ENCODE measurements around the gene EZH1. TPM values are rescaled to one million over a fixed set of nuclear protein-coding genes. Genes with fewer than 3 reads are reported as not detected.
"Not testable (repeated sequence)": the region's sequence is repeated elsewhere in the genome, so short reads cannot be mapped to it uniquely, and the experiment has no call there.

Gene EZH1
- total RNA-seq, 1 donor from 2014 or later = 43.7 TPM

DNA sequence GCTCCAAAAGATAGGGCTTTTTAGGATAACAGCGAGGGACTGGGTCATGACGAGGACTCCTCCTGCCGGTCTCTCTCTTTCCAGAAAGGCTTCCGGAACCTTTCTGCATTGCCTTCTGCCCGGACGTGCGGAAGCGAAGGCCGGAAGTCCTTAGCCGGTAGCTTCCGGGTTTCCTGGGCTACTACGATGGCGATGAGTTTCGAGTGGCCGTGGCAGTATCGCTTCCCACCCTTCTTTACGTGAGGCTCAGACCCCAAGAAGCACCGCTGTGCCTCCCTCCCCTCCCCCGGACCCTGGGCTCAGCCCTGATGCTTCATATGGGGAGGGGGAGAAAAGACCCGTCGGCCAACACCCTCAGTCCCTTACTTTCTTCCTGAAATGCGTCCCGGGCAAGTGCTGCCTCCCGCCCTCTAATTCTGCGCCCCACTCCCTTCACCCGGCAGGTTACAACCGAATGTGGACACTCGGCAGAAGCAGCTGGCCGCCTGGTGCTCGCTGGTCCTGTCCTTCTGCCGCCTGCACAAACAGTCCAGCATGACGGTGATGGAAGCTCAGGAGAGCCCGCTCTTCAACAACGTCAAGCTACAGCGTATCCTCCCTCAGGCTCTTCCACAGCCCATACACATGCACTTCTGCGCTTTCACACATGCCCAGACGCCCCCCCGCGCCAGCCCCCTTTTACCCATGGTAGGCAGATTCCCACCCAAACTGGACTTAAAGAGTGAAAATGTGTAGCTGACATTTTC, 28.6 kb upstream of the EZH1 start, which contains the start of gene VPS25:
Gene VPS25 (plus strand): TSS at position 160 of the 746 bp plus-strand sequence. CDS start 27 bp downstream, at position 187.
- intact Hi-C loops (cut with micrococcal nuclease) = loop anchor here (1.0 kb wide), 1 partner anchor 25 kb away; the partner anchor contains the start of genes CNTD1 and COA3

DNA sequence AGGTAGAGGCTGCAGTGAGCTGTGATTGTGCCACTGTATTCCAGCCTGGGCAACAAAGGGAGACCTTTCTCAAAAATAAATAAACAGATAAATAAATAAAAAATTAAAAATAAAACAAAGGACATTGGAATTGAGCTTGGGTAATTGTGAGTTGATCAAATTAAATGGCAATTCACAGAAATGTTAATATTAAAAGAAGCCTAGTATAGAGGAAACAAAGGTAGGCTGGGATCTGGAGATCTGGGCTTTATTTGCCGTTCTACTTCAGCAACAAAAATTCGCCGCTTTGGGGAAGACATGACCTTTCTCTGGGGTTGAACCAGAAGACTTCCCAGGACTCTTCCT, 28.1 kb upstream of the EZH1 start:
- intact Hi-C loops (cut with micrococcal nuclease) = loop anchor here (1.0 kb wide), 1 partner anchor 25 kb away; the partner anchor contains the start of genes CNTD1 and COA3

DNA sequence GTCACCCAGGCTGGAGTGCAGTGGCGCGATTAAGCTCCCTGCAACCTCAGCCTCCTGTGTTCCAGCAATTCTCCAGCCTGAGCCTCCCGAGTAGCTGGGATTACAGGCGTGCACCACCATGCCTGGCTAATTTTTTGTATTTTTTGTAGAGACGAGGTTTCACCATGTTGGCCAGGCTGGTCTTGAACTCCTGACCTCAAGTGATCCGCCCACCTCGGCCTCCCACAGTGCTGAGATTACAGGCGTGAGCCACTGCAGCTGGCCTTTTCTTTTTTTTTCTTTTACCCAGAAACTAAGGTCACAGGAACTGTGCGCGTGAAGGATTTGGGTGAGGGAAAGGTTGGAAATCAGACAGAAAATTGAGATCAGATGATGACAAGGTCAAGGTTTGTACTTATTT, 25.1 kb upstream of the EZH1 start:
- intact Hi-C loops (cut with micrococcal nuclease) = not testable (repeated sequence)

DNA sequence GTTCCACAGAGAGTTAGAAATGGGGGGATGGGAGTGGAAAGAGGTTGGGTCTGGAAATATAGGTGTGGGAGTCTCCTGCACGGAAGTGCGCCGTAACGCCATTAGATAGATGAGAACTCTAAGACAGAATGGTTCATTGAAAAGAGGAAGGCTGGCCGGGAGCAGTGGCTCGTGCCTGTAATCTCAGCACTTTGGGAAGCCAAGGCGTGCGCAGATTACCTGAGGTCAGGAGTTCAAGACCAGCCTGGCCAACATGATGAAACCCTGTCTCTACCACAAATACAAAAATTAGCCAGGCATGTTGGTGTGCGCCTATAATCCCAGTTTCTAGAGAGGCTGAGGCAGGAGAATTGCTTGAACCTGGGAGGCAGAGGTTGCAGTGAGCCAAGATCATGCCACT, 23.2 kb upstream of the EZH1 start:
- intact Hi-C loops (cut with micrococcal nuclease) = not testable (repeated sequence)

DNA sequence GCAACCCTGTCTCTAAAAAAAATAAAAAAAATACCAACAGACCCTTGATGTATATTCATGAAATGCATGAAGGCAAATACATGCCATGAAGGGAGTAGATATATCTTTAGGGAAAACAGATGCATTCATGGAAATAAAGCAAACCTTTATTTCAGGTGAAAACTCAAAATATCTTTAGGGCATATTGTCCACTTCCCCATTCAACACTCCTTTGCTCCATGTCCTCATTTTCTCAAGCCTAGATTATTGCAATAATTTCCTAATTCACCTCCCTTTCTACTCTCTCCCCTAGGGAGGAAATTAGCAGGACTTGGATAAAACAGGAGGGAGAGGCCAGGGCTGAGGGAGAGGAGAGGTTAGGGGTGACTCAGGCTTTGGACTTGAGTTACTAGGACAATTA, 22.7 kb upstream of the EZH1 start:
- intact Hi-C loops (cut with micrococcal nuclease) = no loop called here

DNA sequence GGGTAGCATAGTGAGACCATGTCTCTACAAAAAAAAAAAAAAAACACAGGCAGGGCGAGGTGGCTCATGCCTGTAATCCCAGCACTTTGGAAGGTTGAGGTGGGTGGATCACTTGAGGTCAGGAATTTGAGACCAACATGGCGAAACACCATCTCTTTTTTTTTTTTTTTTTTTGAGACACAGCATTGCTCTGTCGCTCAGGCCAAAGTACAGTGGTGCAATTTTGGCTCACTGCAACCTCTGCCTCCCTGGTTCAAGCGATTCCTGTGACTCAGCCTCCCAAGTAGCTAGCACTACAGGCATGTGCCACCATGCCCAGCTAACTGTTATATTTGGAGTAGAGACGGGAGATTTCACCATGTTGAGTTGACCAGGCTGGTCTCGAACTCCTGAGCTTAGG, 21.3 kb upstream of the EZH1 start:
- intact Hi-C loops (cut with micrococcal nuclease) = no loop called here

DNA sequence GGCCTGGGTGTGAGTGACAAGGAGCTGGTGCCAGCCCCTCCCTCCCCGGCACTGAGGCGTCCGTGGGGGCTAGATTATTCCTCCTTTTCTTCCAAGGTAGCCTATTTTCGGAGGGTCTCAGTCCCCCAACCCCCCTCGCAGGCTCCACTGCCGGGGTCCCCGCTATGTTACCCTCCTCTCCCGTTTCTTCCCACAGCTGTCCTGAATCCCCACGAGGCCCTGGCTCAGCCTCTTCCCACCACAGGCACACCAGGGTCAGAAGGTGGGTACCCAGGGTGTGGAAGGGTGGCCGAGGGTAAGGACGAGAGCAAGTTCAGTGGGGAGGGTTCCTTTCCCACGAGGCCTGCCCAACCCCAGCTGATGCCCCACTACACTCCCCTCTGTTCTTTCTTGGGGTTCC, 16.8 kb upstream of the EZH1 start:
- intact Hi-C loops (cut with micrococcal nuclease) = no loop called here

DNA sequence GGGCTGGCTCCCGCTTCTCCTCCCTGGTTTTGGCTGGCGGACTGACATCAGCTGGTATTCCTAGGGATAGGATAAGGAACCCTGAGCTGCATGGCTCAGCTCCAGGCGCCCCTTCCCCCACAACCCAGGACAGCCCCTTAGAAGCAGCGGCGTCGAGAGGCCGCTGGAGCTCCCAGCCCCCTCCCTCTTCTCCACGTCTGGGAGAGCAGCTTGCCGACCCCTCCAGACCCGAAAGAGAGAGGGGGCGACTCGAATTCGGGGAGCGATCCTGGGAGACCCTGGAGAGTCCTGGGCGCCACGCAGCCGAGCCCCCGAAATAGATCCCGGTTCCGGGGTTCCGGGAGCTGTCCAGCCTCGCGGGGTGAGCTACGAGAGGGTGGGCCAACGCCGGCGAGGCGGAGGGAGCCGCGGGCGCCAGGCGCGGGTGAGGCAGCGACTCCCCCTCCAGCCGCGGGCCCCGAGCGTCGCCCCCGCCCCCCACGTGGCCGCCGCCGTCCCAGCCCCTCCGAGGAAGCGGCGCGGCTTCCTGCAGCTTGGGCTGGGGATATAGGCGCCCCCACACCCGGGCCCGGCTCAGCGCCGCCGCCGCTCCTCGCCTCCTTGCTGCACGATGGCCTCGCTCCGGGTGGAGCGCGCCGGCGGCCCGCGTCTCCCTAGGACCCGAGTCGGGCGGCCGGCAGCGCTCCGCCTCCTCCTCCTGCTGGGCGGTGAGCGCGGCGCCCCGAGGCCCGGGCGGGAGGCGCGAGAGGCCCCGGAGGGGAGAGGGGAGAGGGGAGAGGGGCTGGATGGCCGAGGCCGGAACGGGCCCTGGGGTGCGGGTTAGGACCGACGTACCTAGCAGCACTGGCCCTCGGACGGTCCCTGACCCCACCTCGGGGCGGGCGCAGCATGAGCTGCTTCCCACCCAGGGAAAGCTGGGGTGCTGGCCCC, 16.1 kb upstream of the EZH1 start, which contains the start of gene RAMP2:
Gene RAMP2 (plus strand): TSS at position 576 of the 930 bp plus-strand sequence. CDS start 35 bp downstream, at position 611.
- intact Hi-C loops (cut with micrococcal nuclease) = no loop called here

DNA sequence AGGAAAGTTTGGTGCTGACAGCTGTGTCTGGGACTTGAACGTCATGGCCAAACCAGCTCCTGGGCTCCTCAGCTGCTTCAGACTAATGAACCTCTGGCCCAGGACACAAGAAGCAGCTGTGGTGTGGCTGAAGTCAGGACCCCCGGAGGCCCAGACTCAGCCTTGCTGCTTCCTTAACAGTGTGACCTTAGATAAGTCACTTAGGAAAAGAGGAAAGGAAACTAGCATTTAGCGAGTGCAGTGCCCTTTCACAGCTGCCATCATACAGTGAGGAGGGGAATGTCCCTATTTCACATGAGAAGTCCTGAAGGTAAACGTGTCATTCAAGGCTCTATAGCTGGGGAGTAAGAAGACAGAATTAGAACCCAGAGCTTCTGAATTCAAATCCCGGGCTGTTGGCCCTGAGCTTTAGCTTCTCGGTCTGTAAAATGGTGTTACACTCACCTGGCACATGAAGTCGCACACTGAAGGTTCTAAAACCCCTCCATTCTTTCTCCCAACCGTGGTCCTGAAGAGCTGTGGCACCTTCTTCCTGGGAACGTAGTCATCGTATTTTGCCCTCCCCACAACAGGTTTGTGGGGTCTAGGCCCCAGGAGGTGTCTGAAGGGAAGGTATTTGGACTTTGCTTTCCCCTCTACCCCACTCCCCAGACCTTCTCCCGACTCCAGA, 15.3 kb upstream of the EZH1 start:
- intact Hi-C loops (cut with micrococcal nuclease) = no loop called here

DNA sequence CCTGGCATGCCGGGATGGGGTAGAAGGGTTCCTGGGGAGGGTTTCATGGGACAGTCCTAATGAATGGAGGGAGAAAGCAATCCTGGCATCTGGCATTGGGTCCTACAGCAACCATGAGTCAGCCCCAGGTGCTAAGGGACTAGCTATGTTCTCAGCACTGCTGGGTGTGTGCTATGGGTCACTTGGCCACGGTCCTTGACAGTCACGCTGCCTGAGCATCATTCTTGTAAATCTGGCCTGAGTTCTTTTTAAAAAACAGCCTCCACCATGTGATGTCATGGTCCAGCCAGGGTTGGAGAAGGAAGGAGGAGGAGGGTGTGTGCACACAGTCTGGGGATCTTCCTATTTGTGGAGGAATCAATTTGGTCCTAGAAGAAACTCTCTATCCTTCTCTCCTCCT, 9.9 kb upstream of the EZH1 start:
- intact Hi-C loops (cut with micrococcal nuclease) = no loop called here

DNA sequence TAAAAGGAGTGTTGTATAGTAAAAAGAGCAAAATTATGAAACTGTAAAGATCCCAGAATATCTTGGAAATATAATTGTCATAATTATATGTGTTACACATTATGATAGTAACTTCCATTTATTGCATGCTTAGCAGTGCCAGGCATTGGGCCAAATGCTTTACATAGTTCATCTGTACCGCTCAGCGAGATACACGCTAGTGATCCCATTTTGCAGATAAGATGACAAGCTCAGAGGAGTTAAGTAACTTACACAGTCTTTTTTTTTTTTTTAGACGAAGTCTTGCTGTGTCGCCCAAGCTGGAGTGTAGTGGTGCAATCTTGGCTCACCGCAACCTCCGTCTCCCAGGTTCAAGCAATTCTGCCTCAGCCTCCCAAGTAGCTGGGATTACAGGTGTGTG, 6.8 kb upstream of the EZH1 start:
- intact Hi-C loops (cut with micrococcal nuclease) = no loop called here

DNA sequence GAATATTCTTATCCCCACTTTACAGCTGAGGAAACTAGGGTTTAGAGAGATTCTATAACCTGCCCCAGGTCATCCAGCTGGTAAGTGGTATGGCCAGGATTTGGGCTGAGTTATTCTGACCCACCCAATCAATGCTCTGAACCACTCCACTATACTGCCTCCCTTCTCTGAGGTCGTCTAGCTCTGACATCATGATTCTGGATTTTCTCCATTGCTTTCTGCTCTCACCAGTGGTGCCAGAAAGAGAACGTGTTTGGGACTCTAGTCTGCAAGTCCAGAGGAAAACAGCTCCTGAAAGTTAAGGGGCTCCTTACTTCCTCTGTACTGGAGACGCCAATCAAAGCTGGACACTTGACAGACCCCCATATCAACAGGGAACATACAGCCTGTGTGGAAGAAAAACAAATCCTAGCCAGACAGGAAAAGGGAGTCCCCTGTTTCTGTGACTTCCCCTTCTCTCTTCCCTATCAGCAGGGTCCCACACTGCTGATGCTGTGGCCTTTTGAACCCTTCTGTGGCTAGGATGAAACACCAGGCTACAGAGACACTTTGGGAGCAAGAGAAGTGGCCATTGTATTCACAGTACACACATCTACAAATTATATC, 6.0 kb upstream of the EZH1 start:
- intact Hi-C loops (cut with micrococcal nuclease) = no loop called here

DNA sequence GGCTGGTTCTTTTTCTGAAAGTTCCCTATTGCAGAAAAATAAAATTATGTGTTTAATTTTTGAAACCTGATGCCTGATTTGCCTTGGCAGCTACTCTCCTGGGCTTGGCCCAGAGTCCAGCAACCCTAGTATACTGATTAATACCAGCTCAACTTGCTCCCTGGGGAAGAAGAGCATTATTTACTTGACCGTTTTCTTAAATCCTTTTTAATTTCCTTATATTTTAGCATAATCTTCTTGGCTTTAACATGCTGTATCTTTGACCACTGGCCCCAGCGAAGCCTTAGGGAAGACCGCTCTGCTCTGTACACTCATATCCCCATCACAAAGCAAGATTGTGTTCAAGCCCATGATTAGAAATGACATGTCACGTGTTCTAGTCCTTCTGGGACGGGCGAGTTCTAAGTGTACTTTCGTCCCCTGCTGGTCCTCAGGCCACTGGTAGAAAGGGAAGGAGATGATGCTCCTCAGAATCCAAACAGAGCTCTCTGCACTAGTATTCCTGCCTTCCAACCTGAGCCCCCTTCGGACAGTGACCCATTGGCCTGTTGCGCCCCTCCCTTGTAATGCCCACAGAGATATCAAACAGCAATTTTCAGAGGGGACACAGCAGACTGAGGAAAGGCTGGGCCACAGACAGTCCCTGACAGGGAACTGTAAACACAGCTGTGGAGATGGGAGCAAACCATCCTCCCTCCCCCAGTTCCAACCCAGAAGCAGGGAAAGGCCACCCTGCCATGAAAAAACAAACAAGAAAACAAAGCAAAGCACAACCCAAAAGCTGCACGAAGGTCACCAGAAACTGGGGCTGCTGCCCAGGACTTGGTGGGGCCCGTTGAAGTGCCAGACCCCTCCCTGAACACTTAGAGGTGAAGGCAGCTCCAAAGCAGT, 4.3 kb upstream of the EZH1 start:
- intact Hi-C loops (cut with micrococcal nuclease) = no loop called here

DNA sequence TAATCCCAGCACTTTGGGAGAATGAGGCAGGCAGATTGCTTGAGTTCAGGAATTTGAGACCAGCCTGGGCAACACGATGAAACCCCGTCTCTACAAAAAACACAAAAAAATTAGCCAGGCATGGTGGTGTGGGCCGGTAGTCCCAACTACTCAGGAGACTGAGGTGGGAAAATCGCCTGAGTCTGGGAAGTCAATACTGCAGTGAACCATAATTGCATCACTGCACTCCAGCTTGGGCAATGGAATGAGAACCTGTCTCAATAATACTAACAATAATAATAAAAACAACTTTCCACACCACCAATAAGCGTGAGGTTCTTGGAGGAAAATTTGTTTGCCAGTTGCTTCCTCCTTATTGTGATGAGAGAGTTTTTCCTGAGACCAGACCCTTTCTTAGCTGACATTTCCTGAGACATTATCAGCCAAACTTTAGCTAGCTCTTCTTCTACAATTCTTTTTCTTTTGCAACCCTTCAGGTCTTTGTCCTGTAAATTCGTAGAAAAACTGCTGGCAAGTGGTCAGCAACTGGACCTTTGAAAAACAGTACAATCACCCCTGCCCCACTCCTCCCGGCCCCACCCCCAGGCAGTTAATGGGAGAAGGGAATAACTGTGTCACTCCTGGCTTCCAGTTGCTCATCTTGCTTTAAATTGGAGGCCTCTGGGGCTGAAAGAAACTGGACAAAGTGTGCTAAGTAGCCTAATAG, 3.5 kb upstream of the EZH1 start:
- intact Hi-C loops (cut with micrococcal nuclease) = no loop called here

DNA sequence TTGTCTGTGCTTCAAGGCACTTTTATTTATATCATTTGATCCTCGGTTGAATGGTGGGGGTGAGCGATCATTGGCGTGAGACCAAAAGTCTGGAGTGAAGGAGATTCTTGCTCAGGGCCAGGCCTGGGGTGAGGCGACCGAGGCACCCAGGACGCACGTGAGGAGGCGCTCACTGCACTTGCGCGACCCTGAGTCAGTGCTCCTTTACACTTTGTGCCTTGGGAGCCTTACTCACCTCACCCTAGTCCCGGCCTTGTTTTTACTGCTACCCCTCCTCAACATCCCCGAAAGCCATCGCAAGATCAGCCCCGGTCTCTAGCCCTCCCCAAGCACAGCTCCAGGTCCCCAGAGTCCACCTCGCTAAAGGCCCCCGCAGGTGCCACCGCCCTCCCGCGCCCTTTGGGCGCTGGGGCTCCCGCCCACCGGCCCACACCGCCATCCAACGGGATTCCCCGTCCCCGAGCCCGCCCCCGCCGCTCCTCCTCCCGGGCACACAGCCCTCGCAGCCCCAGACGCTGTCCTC, 496 bp downstream of the EZH1 start:
- intact Hi-C loops (cut with micrococcal nuclease) = loop anchor here (1.0 to 2.0 kb wide), 3 partner anchors 19 to 136 kb away; partner anchors contain the start of genes PLEKHH3, RETREG3 and TUBG1

DNA sequence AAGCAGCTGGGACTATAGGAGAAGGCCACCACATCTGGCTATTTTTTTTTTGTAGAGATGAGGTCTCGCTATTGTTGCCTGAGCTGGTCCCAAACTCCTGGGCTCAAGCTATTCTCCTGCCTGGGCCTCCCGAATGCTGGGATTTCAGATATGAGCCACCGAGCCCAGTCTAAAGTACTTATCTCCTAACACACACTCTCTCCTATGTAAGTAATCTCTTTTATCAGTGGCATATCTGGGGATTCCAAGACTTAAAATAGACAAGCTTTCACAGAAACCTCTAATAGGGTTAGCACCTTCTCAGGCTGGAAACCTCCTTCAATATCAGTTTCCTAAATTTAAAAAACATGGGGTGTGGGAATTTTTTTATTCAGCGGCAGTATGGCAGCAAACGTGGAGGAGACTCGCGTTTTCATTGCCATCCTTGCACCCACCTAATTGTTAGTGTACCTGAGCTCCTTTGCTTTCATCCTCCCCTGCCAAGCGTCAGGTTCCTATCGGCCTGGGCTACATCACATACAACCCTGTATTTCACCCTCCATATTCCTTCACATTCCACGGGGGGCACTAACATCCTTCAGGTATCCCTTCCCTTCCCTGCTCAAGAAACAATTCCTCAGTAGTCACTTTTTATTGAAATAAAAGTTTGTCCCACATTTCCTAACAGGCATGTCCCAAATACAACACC, 1.1 kb downstream of the EZH1 start:
- intact Hi-C loops (cut with micrococcal nuclease) = loop anchor here (1.0 to 2.0 kb wide), 3 partner anchors 20 to 135 kb away; partner anchors contain the start of genes PLEKHH3, RETREG3 and TUBG1

DNA sequence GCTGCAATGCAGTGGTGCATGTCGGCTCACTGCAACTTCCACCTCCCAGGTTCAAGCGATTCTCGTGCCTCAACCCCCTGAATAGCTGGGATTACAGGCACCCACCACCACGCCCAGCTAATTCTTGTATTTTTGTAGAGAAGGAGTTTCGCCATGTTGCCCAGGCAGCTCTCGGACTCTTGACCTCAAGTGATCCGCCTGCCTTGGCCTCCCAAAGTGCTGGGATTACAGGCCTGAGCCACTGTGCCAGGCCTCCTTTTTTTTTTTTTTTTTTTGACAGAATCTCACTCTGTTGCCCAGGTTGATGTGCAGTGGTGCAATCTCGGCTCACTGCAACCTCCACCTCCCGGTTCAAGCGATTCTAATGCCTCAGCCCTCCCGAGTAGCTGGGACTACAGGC, 1.9 kb downstream of the EZH1 start:
- intact Hi-C loops (cut with micrococcal nuclease) = not testable (repeated sequence)

DNA sequence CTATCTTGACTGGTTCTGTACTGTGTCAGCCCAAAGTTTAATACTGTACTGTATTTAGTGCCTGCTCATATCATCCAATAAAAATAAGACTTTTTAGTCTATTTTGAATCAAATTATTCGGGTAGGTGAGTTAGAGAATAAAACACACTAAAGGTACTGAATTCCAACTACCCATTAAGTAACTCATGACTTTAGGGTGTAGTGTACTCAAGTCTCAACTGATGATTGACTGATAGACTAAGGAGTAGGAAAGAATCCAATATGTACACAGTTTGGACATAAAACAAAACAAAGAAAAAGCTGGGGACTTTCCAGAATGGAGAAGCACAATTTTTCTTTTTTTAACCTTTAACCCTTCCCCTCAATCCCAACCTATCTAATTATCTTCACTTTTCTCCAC, 4.1 kb downstream of the EZH1 start:
- intact Hi-C loops (cut with micrococcal nuclease) = no loop called here

DNA sequence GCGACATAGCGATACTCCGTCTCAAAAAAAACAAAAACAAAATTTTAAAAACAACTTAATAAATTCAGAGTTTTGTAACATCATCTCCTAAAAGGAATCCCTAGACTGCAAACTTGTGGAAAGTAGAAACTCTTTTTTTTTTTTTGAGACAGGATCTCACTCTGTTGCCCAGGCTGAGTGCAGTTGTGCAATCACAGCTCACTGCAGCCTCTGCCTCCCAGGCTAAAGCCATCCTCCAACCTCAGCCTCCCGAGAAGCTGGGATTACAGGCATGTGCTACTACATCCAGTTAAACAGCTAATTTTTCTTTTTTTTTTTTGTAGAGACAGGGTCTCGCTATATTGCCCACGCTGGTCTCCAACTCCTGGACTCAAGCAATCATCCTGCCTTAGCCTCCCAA, 19.7 kb downstream of the EZH1 start:
- intact Hi-C loops (cut with micrococcal nuclease) = no loop called here

All from T-helper 2 cell treated with Interferon-gamma antibody and Interleukin-4, amounts not matched to agents 100 ng/mL and 5 ng/mL, for 36 hours (primary cell).